HEK293 (cell line): ENCODE data around the gene GINS2.

ENCODE experiments used
- CTCF ChIA-PET: fragments of 350-600 bp; formaldehyde crosslinking; extraction: SDS; loops from one replicate; lab custom pipeline; 2021; ENCODE audit warnings: antibody characterized with exemption; lab: Yijun Ruan, JAX
- POLR2A ChIA-PET: fragments of 300-600 bp; formaldehyde crosslinking; extraction: SDS; loops from one replicate; lab custom pipeline; 2020; ENCODE audit warnings: antibody characterized with exemption, inconsistent platforms; lab: Yijun Ruan, JAX
- H3K27ac ChIP-seq: fragments of 200-500 bp; sonication (Bioruptor generic); 2 replicates; pipeline ENCODE4 v1.5.1; 2014; ENCODE audit warnings: low read depth, low read length, control low read depth, inconsistent platforms; ENCODE audit errors: extremely low read depth
- H3K36me3 ChIP-seq, 2 experiments: fragments of 200-500 bp in 1 of 2; sonication (Bioruptor generic) in 1 of 2; 1 replicate in 1 of 2; 2 replicates in 1 of 2; pipeline ENCODE4 v1.5.1; 2014 to 2017; ENCODE audit warnings: inconsistent platforms in 2 of 2, low read length in 2 of 2; ENCODE audit not compliant: control insufficient read depth in 2 of 2, insufficient read depth in 1 of 2
- H3K4me1 ChIP-seq: fragments of 200-500 bp; sonication (Bioruptor generic); 2 replicates; pipeline ENCODE4 v1.5.1; 2014; ENCODE audit warnings: mild to moderate bottlenecking, low read length, inconsistent platforms; ENCODE audit not compliant: control insufficient read depth, insufficient read depth
- H3K4me3 ChIP-seq: 2 replicates; pipeline ENCODE4 v1.5.1; 2011; ENCODE audit warnings: low read depth, mild to moderate bottlenecking, control low read depth, low read length, moderate library complexity
- H3K9me3 ChIP-seq: fragments of 200-500 bp; sonication (Bioruptor generic); 2 replicates; pipeline ENCODE4 v1.5.1; 2014; ENCODE audit warnings: low read depth, low read length, inconsistent platforms; ENCODE audit not compliant: control insufficient read depth, insufficient read depth
- GLIS1 ChIP-seq: fragments of 450-650 bp; formaldehyde crosslinking; IDR thresholded peaks from 2 replicates; pipeline ENCODE4 v1.5.1; 2016; ENCODE audit warnings: missing biosample characterization, missing genetic modification characterization
- GLIS2 ChIP-seq: fragments of 450-650 bp; formaldehyde crosslinking; IDR thresholded peaks from 2 replicates; pipeline ENCODE4 v1.5.1; 2016; ENCODE audit warnings: missing biosample characterization, missing genetic modification characterization
- KLF10 ChIP-seq: fragments of 450-650 bp; IDR thresholded peaks from 2 replicates; pipeline ENCODE4 v1.5.1; 2018; ENCODE audit warnings: missing biosample characterization, mild to moderate bottlenecking, missing genetic modification characterization
- KLF7 ChIP-seq: fragments of 450-650 bp; formaldehyde crosslinking; IDR thresholded peaks from 2 replicates; pipeline ENCODE4 v1.5.1; 2016; ENCODE audit warnings: missing biosample characterization, missing genetic modification characterization, borderline replicate concordance
- OSR2 ChIP-seq: fragments of 450-650 bp; formaldehyde crosslinking; IDR thresholded peaks from 2 replicates; pipeline ENCODE4 v1.5.1; 2016; ENCODE audit warnings: missing biosample characterization, missing genetic modification characterization
- RBAK ChIP-seq: fragments of 450-650 bp; formaldehyde crosslinking; IDR thresholded peaks from 2 replicates; pipeline ENCODE4 v1.5.1; 2016; ENCODE audit warnings: missing biosample characterization, missing genetic modification characterization
- ZBTB17 ChIP-seq: fragments of 450-650 bp; formaldehyde crosslinking; IDR thresholded peaks from 2 replicates; pipeline ENCODE4 v1.5.1; 2016; ENCODE audit warnings: missing biosample characterization, missing genetic modification characterization
- ZNF138 ChIP-seq: fragments of 450-650 bp; formaldehyde crosslinking; IDR thresholded peaks from 2 replicates; pipeline ENCODE4 v1.5.1; 2016; ENCODE audit warnings: missing biosample characterization, missing genetic modification characterization, borderline replicate concordance
- ZNF16 ChIP-seq: fragments of 450-650 bp; formaldehyde crosslinking; IDR thresholded peaks from 2 replicates; pipeline ENCODE4 v1.5.1; 2016; ENCODE audit warnings: low read depth, missing biosample characterization, missing genetic modification characterization
- ZNF214 ChIP-seq: fragments of 450-650 bp; formaldehyde crosslinking; IDR thresholded peaks from 2 replicates; pipeline ENCODE4 v1.5.1; 2017; ENCODE audit warnings: missing biosample characterization, mild to moderate bottlenecking, missing genetic modification characterization, borderline replicate concordance
- ZNF292 ChIP-seq: fragments of 450-650 bp; formaldehyde crosslinking; IDR thresholded peaks from 2 replicates; pipeline ENCODE4 v1.5.1; 2016; ENCODE audit warnings: low read depth, missing biosample characterization, missing genetic modification characterization, borderline replicate concordance
- ZNF311 ChIP-seq: fragments of 450-650 bp; formaldehyde crosslinking; IDR thresholded peaks from 2 replicates; pipeline ENCODE4 v1.5.1; 2017; ENCODE audit warnings: missing biosample characterization, missing genetic modification characterization, borderline replicate concordance
- ZNF473 ChIP-seq: fragments of 450-650 bp; formaldehyde crosslinking; IDR thresholded peaks from 2 replicates; pipeline ENCODE4 v1.5.1; 2017; ENCODE audit warnings: missing biosample characterization, missing genetic modification characterization
- ZNF558 ChIP-seq: fragments of 450-650 bp; formaldehyde crosslinking; IDR thresholded peaks from 2 replicates; pipeline ENCODE4 v1.5.1; 2016; ENCODE audit warnings: missing biosample characterization, missing genetic modification characterization
- ZNF785 ChIP-seq: fragments of 450-650 bp; formaldehyde crosslinking; IDR thresholded peaks from 2 replicates; pipeline ENCODE4 v1.5.1; 2016; ENCODE audit warnings: missing biosample characterization, missing genetic modification characterization
- TF ChIP-seq, protein P1 (sequence below): fragments of 450-650 bp; formaldehyde crosslinking; IDR thresholded peaks from 2 replicates; pipeline ENCODE4 v1.5.1; 2016; ENCODE audit warnings: missing biosample characterization, missing genetic modification characterization
- TF ChIP-seq, protein P2 (sequence below): fragments of 450-650 bp; formaldehyde crosslinking; IDR thresholded peaks from 2 replicates; pipeline ENCODE4 v1.5.1; 2016; ENCODE audit warnings: missing biosample characterization, missing genetic modification characterization
- TF ChIP-seq, protein P3 (sequence below): fragments of 450-650 bp; formaldehyde crosslinking; IDR thresholded peaks from 2 replicates; pipeline ENCODE4 v1.5.1; 2016; ENCODE audit warnings: missing biosample characterization, missing genetic modification characterization, borderline replicate concordance
- TF ChIP-seq, protein P4 (sequence below): fragments of 450-650 bp; formaldehyde crosslinking; IDR thresholded peaks from 2 replicates; pipeline ENCODE4 v1.5.1; 2017; ENCODE audit warnings: missing biosample characterization, missing genetic modification characterization

Gene GINS2

DNA sequence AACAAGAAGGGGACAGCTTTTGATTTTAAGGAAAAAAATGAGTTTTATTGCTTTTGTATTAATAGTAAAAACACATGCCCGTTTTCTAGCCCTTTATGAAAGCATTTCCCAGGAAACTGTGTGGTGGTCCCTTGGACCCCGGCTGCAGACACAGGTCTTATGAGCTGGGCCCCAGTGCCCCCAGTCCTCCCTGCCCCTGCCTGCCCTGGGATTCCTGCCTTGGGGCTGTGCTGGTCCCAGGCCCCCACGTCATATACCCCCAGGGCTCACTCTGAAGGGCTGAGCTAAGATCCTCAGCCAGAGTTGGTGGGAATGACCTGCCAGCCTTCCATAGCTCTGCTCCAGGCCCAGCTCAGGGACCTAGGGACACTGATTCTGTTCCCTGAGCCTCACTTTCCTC, 30.8 kb downstream of the GINS2 start:
- Histone ChIP-seq H3K4me3 (no peak overlapping the region), H3K27ac (no peak overlapping the region), H3K36me3 (peaks cover 0 to 96% of the 10 kb centered on the region in 2 experiments; a peak in 2 of 3 replicates), H3K9me3 (no peaks in the 10 kb centered on the region), H3K4me1 (no peaks in the 10 kb centered on the region)
- TF ChIP-seq, protein P1, sequence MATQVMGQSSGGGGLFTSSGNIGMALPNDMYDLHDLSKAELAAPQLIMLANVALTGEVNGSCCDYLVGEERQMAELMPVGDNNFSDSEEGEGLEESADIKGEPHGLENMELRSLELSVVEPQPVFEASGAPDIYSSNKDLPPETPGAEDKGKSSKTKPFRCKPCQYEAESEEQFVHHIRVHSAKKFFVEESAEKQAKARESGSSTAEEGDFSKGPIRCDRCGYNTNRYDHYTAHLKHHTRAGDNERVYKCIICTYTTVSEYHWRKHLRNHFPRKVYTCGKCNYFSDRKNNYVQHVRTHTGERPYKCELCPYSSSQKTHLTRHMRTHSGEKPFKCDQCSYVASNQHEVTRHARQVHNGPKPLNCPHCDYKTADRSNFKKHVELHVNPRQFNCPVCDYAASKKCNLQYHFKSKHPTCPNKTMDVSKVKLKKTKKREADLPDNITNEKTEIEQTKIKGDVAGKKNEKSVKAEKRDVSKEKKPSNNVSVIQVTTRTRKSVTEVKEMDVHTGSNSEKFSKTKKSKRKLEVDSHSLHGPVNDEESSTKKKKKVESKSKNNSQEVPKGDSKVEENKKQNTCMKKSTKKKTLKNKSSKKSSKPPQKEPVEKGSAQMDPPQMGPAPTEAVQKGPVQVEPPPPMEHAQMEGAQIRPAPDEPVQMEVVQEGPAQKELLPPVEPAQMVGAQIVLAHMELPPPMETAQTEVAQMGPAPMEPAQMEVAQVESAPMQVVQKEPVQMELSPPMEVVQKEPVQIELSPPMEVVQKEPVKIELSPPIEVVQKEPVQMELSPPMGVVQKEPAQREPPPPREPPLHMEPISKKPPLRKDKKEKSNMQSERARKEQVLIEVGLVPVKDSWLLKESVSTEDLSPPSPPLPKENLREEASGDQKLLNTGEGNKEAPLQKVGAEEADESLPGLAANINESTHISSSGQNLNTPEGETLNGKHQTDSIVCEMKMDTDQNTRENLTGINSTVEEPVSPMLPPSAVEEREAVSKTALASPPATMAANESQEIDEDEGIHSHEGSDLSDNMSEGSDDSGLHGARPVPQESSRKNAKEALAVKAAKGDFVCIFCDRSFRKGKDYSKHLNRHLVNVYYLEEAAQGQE (tag by site-specific recombination) = no peak
- TF ChIP-seq ZBTB17 (tag by site-specific recombination) = no peak
- ChIA-PET POLR2A (interaction anchor here (0.9 to 1.1 kb wide), 2 partner anchors 19 to 42 kb away, joined by 3 read pairs; no protein-coding TSS in a partner anchor), CTCF (interaction anchor here (0.7 to 3.5 kb wide), 6 partner anchors 8 to 79 kb away, joined by 3 to 34 read pairs (median 8); no protein-coding TSS in a partner anchor)

DNA sequence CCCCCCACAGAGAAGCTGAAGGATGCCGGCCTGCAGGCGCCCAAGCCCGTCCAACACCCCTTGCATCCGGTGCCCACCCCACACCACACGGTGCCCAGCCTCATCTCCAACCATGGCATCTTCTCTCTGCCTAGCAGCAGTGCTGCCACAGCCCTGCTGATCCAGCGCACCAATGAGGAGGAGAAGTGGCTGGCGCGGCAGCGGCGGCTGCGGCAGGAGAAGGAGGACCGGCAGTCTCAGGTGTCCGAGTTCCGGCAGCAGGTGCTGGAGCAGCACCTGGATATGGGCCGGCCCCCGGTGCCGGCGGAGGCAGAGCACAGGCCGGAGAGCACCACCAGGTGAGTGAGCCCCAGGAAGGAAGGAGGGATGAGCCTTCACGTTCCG, 31.5 kb downstream of the GINS2 start:
- no peaks in the 10 kb centered on the region for H3K4me1 ChIP-seq
- no peaks in the 10 kb centered on the region for H3K9me3 ChIP-seq
- no peak overlapping the region for H3K4me3 ChIP-seq
- H3K36me3 ChIP-seq = peaks cover 0 to 93% of the 10 kb centered on the region in 2 experiments; a peak in 2 of 3 replicates
- CTCF ChIA-PET = interaction anchor here (0.7 to 3.5 kb wide), 4 partner anchors 9 to 59 kb away, joined by 3 to 34 read pairs (median 4); no protein-coding TSS in a partner anchor
- POLR2A ChIA-PET = interaction anchor here (1.1 kb wide), 1 partner anchor 42 kb away, joined by 3 read pairs; no protein-coding TSS in a partner anchor
- TF ChIP-seq ZNF311 (tag by site-specific recombination) (no peak), GLIS1 (no peak), KLF10 (tag by site-specific recombination) (no peak), ZNF292 (tag by site-specific recombination) (no peak), ZNF138 (tag by site-specific recombination) (no peak), GLIS2 (tag by site-specific recombination) (no peak), ZNF558 (tag by site-specific recombination) (no peak), ZNF473 (tag by site-specific recombination) (no peak), ZNF16 (tag by site-specific recombination) (no peak), ZNF214 (tag by site-specific recombination) (no peak), OSR2 (tag by site-specific recombination) (no peak), RBAK (tag by site-specific recombination) (no peak), KLF7 (tag by site-specific recombination) (no peak), ZNF785 (tag by site-specific recombination) (no peak)
- TF ChIP-seq, protein P2, sequence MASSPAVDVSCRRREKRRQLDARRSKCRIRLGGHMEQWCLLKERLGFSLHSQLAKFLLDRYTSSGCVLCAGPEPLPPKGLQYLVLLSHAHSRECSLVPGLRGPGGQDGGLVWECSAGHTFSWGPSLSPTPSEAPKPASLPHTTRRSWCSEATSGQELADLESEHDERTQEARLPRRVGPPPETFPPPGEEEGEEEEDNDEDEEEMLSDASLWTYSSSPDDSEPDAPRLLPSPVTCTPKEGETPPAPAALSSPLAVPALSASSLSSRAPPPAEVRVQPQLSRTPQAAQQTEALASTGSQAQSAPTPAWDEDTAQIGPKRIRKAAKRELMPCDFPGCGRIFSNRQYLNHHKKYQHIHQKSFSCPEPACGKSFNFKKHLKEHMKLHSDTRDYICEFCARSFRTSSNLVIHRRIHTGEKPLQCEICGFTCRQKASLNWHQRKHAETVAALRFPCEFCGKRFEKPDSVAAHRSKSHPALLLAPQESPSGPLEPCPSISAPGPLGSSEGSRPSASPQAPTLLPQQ (tag by site-specific recombination) = no peak
- TF ChIP-seq, protein P3, sequence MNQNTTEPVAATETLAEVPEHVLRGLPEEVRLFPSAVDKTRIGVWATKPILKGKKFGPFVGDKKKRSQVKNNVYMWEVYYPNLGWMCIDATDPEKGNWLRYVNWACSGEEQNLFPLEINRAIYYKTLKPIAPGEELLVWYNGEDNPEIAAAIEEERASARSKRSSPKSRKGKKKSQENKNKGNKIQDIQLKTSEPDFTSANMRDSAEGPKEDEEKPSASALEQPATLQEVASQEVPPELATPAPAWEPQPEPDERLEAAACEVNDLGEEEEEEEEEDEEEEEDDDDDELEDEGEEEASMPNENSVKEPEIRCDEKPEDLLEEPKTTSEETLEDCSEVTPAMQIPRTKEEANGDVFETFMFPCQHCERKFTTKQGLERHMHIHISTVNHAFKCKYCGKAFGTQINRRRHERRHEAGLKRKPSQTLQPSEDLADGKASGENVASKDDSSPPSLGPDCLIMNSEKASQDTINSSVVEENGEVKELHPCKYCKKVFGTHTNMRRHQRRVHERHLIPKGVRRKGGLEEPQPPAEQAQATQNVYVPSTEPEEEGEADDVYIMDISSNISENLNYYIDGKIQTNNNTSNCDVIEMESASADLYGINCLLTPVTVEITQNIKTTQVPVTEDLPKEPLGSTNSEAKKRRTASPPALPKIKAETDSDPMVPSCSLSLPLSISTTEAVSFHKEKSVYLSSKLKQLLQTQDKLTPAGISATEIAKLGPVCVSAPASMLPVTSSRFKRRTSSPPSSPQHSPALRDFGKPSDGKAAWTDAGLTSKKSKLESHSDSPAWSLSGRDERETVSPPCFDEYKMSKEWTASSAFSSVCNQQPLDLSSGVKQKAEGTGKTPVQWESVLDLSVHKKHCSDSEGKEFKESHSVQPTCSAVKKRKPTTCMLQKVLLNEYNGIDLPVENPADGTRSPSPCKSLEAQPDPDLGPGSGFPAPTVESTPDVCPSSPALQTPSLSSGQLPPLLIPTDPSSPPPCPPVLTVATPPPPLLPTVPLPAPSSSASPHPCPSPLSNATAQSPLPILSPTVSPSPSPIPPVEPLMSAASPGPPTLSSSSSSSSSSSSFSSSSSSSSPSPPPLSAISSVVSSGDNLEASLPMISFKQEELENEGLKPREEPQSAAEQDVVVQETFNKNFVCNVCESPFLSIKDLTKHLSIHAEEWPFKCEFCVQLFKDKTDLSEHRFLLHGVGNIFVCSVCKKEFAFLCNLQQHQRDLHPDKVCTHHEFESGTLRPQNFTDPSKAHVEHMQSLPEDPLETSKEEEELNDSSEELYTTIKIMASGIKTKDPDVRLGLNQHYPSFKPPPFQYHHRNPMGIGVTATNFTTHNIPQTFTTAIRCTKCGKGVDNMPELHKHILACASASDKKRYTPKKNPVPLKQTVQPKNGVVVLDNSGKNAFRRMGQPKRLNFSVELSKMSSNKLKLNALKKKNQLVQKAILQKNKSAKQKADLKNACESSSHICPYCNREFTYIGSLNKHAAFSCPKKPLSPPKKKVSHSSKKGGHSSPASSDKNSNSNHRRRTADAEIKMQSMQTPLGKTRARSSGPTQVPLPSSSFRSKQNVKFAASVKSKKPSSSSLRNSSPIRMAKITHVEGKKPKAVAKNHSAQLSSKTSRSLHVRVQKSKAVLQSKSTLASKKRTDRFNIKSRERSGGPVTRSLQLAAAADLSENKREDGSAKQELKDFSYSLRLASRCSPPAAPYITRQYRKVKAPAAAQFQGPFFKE (tag by site-specific recombination) = no peak
- TF ChIP-seq, protein P4, sequence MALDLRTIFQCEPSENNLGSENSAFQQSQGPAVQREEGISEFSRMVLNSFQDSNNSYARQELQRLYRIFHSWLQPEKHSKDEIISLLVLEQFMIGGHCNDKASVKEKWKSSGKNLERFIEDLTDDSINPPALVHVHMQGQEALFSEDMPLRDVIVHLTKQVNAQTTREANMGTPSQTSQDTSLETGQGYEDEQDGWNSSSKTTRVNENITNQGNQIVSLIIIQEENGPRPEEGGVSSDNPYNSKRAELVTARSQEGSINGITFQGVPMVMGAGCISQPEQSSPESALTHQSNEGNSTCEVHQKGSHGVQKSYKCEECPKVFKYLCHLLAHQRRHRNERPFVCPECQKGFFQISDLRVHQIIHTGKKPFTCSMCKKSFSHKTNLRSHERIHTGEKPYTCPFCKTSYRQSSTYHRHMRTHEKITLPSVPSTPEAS = no peak
- no peak overlapping the region for H3K27ac ChIP-seq
